GM23248 (cell line): ENCODE data around the gene SHQ1.

Experiments used
- EZH2 ChIP-seq: fragments of 200-600 bp; sonication (generic); IDR thresholded peaks from 2 replicates; pipeline ENCODE4 v1.6.1; 2018; ENCODE audit warnings: antibody characterized with exemption, mild to moderate bottlenecking; ENCODE audit not compliant: insufficient read depth, poor library complexity, severe bottlenecking
- EZH2phosphoT487 ChIP-seq: fragments of 200-600 bp; sonication (generic); IDR thresholded peaks from 2 replicates; pipeline ENCODE4 v1.6.1; 2018; ENCODE audit warnings: antibody characterized with exemption, moderate library complexity, mild to moderate bottlenecking, low read depth; ENCODE audit not compliant: insufficient read depth

- TF ChIP-seq EZH2: no peak
- TF ChIP-seq EZH2phosphoT487: no peak
These were observed 109.3 kb downstream of the SHQ1 start for GRCh38 chr3:72738752-72739530.
